Posterior cingulate gyrus (tissue), 11 donors: ENCODE measurements around the gene SRM.
"Not testable (repeated sequence)": the region's sequence is repeated elsewhere in the genome, so short reads cannot be mapped to it uniquely, and the experiment has no call there.

ENCODE experiments used
- DNase-seq, 10 donors: peaks; one replicate each; pipeline versions ENCODE4 v3.0.0 to v3.0.0-alpha.2; 2020 to 2021; ENCODE audit warnings: mixed read lengths in 3 of 10
- intact Hi-C: fragments of 100-400 bp; cut with DNase I; formaldehyde crosslinking; loops from one replicate; pipeline ENCODE4 v1.15.1; 2023

The SRM gene

DNA sequence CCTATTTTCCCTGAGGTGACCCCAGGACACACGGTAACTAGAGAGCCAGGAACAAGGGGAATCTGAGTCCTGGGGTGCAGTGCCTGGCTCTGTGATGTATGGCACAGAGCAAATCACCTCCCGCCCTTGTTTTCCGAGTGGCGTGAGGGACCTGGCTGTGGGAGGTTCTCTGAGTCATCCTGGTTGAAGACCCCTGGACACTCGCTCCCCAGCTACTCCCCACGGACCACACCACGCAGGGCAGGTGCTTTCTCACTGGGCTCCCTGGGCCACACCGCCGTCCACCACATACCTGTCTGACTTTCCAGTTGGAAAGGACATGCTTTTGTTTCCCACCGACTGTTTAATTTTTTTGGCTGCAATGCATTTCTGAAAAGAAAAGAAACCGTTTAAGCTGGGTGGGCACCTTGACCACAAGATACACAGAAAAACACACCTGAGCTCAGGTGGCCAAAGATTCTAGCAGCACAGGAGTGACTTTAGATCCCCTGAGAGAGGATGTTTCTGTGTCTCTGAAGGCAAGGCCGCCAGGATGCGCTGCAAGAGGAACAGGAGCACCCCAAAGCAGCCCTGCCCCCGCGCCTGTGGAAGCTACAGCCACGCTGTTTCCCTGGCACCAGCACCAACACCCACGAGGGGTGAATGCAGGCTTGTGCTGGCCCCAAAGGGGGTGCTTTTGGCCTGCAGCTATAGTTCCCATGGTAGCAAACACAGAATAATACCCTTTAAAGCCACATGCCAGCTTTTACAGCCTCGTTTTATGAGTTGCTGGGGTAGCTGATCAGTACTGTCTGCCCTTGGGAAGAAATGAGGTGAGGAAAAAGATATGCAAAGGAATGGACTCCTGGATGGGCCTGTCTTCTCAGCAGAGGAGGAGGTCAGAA lies 8.1 kb upstream of the SRM start:
- intact Hi-C loops, result no loop called here
- DNase-seq, result peak in 9 of 10 donors; percentile 15 to 92 (median 59)

DNA sequence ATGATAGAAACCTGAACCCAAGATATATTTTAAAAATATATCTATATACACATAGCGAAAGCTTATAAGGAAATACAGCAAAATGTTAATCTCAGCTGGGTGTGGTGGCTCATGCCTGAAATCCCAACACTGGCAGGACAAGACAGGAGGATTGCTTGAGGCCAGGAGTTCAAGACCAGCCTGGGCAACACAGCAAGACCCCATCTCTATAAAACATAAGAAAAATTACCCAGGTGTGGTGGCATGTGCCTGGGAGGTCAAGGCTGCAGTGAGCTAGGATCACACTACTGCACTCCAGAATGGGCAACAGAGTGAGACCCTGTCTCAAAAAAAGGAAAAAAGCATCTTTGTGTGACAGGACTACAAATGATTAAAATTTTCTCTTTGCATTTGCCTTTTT lies 6.0 kb upstream of the SRM start:
- peak in 1 of 10 donors; percentile 5 for DNase-seq
- intact Hi-C loops, result no loop called here

GRCh38 chr1:11064942-11065341 lies 5.1 kb upstream of the SRM start:
- intact Hi-C loops, result loop anchor here (5.0 kb wide), 1 partner anchor 197 kb away; the partner anchor contains the start of gene MTOR
- peak in 1 of 10 donors; percentile 2 for DNase-seq

- DNase-seq, result peak in 2 of 10 donors; percentile 10 to 81
- intact Hi-C loops, result loop anchor here (5.0 kb wide), 1 partner anchor 198 kb away; the partner anchor contains the start of gene MTOR
Observed at GRCh38 chr1:11063937-11064537, 4.2 kb upstream of the SRM start.

DNA sequence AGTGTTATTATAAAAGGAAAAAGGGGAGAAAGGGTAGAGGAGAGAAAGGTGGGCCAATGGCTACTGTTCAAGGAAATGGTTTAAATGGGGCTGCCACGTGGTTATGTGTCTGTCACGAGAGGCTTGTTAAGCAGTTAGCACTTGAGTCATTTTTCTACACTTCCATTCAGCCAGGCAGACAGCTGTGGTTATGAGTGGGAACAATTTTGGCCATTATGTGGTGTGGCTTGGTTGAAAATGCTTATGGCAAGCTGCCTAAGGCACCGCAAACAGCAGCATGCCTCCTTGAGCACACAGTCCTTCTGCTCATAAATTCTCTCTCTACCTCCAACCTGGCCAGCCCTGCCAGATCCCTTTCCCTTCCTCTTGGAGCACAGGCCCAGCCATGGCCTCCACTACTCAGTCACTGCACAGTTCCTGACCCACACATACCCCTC lies 3.2 kb upstream of the SRM start:
- intact Hi-C loops, result loop anchor here (5.0 kb wide), 1 partner anchor 199 kb away; the partner anchor contains the start of gene MTOR
- DNase-seq, result peak in 3 of 10 donors; percentile 11 to 82 (median 41)

DNA sequence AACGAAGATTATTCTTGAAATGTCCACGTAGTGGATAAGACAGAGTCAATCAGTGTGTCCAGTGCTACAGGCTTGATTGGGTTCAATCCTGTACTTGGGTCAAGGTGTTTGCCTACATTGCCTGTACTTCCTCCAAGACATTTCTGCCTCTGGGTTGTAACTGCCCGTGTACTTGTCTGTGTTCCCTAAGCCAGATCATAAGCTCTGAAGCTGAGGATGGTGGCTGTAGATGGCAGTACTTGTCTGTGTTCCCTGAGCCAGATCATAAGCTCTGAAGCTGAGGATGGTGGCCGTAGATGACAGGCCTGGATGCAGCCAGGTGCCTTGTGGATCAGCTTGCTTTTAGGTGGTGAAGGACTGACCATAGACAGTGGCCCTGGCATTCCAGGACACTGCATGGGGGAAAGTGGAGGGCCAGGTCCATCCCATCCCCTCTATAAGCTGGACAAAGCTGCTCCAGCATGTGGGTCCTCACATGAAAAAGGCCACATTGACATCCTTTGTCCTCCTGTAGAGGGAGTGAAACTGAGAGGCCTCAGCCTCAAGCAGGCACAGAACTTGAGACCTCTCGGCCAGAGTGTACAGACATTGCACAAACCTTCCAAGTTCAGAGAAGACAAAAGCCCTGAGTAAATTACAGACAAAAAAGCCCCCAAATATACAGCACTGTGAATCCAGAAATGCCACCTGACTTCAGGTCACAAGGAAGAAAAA lies 2.0 kb upstream of the SRM start:
- intact Hi-C loops, result loop anchor here (5.0 kb wide), 1 partner anchor 200 kb away; the partner anchor contains the start of gene MTOR
- DNase-seq, result peak in 2 of 10 donors; percentile 9 to 37

- intact Hi-C loops, result no loop called here
- DNase-seq, result peak in 1 of 10 donors; percentile 78
Observed at GRCh38 chr1:11059155-11059967, 457 bp downstream of the SRM start.

- peak in 1 of 10 donors; percentile 59 for DNase-seq
- intact Hi-C loops, result no loop called here
Observed at GRCh38 chr1:11058595-11059154, 1.1 kb downstream of the SRM start.

- DNase-seq, result peak in 1 of 10 donors; percentile 39
- intact Hi-C loops, result no loop called here
Observed at GRCh38 chr1:11058026-11058425, 1.8 kb downstream of the SRM start.

- DNase-seq, result peak in 3 of 10 donors; percentile 29 to 44 (median 39)
- intact Hi-C loops, result no loop called here
Observed at GRCh38 chr1:11057477-11057876, 2.3 kb downstream of the SRM start.

GRCh38 chr1:11056504-11056903 lies 3.3 kb downstream of the SRM start:
- intact Hi-C loops, result no loop called here
- peak in 3 of 10 donors; percentile 46 to 54 (median 50) for DNase-seq

DNA sequence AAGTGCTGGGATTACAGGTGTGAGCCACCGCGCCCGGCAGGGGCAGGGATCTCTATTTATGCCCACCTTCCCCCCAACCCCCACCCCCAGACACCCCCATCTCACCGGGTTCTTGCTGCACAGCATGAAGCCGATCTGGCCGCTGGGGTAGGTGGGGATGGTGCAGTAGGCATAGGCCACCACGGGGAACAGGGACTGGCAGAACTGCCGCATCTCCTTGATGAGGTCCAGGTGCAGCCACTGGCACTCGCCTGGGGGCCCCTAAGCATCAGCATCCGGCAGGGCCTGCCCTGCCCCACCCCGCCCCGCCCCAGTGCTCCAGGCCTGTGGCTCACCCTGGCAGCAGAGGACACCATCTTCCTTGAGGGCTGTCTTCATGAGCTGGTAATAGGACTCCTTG lies 4.1 kb downstream of the SRM start:
- intact Hi-C loops, result no loop called here
- DNase-seq, result peak in 4 of 10 donors; percentile 8 to 63 (median 45)

- intact Hi-C loops, result no loop called here
- peak in 3 of 10 donors; percentile 26 to 71 (median 70) for DNase-seq
Observed at GRCh38 chr1:11054666-11055065, 5.2 kb downstream of the SRM start.

GRCh38 chr1:11054181-11054580 lies 5.6 kb downstream of the SRM start:
- DNase-seq, result peak in 2 of 10 donors; percentile 8 to 55
- intact Hi-C loops, result no loop called here

DNA sequence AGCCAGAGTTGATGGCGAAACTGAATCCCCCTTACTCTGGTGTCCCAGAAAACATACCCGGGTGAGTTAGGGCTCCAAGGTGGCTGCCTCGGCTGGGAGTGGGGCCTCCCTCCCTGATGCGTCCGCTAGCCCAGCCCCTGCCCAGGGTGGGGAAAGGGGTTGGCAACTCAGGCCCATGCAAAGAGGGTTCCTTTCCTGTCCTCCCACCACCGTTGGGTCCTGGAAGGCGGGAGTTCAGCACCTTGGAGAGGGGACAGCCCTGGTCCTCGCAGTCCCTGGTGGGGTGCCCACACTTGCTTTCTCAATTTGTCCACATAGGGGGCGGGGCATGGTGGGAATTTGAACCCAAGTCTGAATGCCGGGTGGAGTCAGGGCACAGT lies 6.1 kb downstream of the SRM start:
- intact Hi-C loops, result no loop called here
- DNase-seq, result peak in 3 of 10 donors; percentile 12 to 71 (median 56)

GRCh38 chr1:11052839-11053757 lies 6.7 kb downstream of the SRM start:
- peak in 3 of 10 donors; percentile 28 to 83 (median 71) for DNase-seq
- intact Hi-C loops, result no loop called here

- DNase-seq, result peak in 1 of 10 donors; percentile 71
- intact Hi-C loops, result no loop called here
Observed at GRCh38 chr1:11051781-11052511, 7.9 kb downstream of the SRM start.

GRCh38 chr1:11051121-11051520 lies 8.7 kb downstream of the SRM start:
- DNase-seq, result peak in 2 of 10 donors; percentile 57 to 59
- intact Hi-C loops, result not testable (repeated sequence)
